Fibroblast of lung (primary cell): ENCODE measurements around the gene CALD1. TPM values are rescaled to one million over a fixed set of nuclear protein-coding genes. Genes with fewer than 3 reads are reported as not detected.

Experiments
- DNase-seq, 2 donors: peaks; one replicate each; pipeline versions ENCODE4 v3.0.0 to v3.0.0-alpha.2; 2010; ENCODE audit warnings: low read depth in 2 of 2
- H2AFZ ChIP-seq: 2 replicates; pipeline ENCODE4 v1.5.1; 2012; ENCODE audit warnings: low read length, control low read depth, inconsistent platforms
- H3K27ac ChIP-seq: 2 replicates; pipeline ENCODE4 v1.5.1; 2011; ENCODE audit warnings: low read length, control low read depth; ENCODE audit not compliant: insufficient read depth
- H3K27me3 ChIP-seq: 2 replicates; pipeline ENCODE4 v1.5.1; 2011; ENCODE audit warnings: mild to moderate bottlenecking, low read length; ENCODE audit not compliant: control insufficient read depth, insufficient read depth
- H3K36me3 ChIP-seq: 2 replicates; pipeline ENCODE4 v1.5.1; 2011; ENCODE audit warnings: low read length; ENCODE audit not compliant: control insufficient read depth, insufficient read depth
- H3K4me1 ChIP-seq: 2 replicates; pipeline ENCODE4 v1.5.1; 2011; ENCODE audit warnings: low read length; ENCODE audit not compliant: control insufficient read depth, insufficient read depth; ENCODE audit errors: extremely low read depth
- H3K4me2 ChIP-seq: 2 replicates; pipeline ENCODE4 v1.5.1; 2011; ENCODE audit warnings: low read length, control low read depth; ENCODE audit not compliant: insufficient read depth; ENCODE audit errors: extremely low read depth
- H3K4me3 ChIP-seq, 4 experiments: fragments of 200-600 bp in 1 of 4; sonication (generic) in 1 of 4; replicated peaks in 1 of 4; 2 replicates each; pipeline ENCODE4 v1.5.1; 2011 to 2016; ENCODE audit warnings: low read length in 4 of 4, low read depth in 3 of 4, mild to moderate bottlenecking in 3 of 4, control low read depth in 2 of 4, inconsistent platforms in 1 of 4, mixed read lengths in 1 of 4; ENCODE audit not compliant: insufficient read depth in 1 of 4; ENCODE audit errors: control extremely low read depth in 1 of 4
- H3K79me2 ChIP-seq: 2 replicates; pipeline ENCODE4 v1.5.1; 2012; ENCODE audit warnings: mild to moderate bottlenecking, low read length, inconsistent platforms; ENCODE audit not compliant: control insufficient read depth, insufficient read depth
- H3K9ac ChIP-seq: 2 replicates; pipeline ENCODE4 v1.5.1; 2011; ENCODE audit warnings: mild to moderate bottlenecking, low read length, control low read depth; ENCODE audit not compliant: insufficient read depth
- H3K9me3 ChIP-seq: 2 replicates; pipeline ENCODE4 v1.5.1; 2012; ENCODE audit warnings: low read depth, low read length; ENCODE audit not compliant: control insufficient read depth, insufficient read depth
- H4K20me1 ChIP-seq: 2 replicates; pipeline ENCODE4 v1.5.1; 2011; ENCODE audit warnings: low read length; ENCODE audit not compliant: control insufficient read depth, insufficient read depth; ENCODE audit errors: extremely low read depth
- EZH2 ChIP-seq: IDR thresholded peaks from 2 replicates; pipeline ENCODE4 v1.5.1; 2012; ENCODE audit warnings: low read length, control low read depth, mild to moderate bottlenecking; ENCODE audit errors: missing control alignments
- polyA plus RNA-seq, 2 donors: library from polyadenylated mRNA; depleted of rRNA in 1 of 2; stranded (reverse) in 1 of 2; unstranded in 1 of 2; fragments of >200 nt; gene quantifications; 2 replicates each; pipeline ENCODE4 v1.2.1, GENCODE V29; 2011 to 2012; ENCODE audit warnings: missing spikeins in 1 of 2
- total RNA-seq: library from RNA; depleted of rRNA; stranded (reverse); fragments of >200 nt; gene quantifications from 2 replicates; pipeline ENCODE4 v1.2.1, GENCODE V29; 2014
- TF ChIP-seq, protein P1 (sequence below), 2 donors: IDR thresholded peaks in 1 of 2; conservative IDR thresholded peaks in 1 of 2; 1 replicate in 1 of 2; 2 replicates in 1 of 2; pipeline ENCODE4 v1.5.1; 2011 to 2012; ENCODE audit warnings: low read length in 2 of 2, control low read depth in 1 of 2, inconsistent platforms in 1 of 2, low read depth in 1 of 2, mild to moderate bottlenecking in 1 of 2

The CALD1 gene
- total and polyA plus RNA-seq, 2 donors (not counting 1 experiment from before 2014, with no cell fraction given) = 343 to 1,187 TPM

DNA sequence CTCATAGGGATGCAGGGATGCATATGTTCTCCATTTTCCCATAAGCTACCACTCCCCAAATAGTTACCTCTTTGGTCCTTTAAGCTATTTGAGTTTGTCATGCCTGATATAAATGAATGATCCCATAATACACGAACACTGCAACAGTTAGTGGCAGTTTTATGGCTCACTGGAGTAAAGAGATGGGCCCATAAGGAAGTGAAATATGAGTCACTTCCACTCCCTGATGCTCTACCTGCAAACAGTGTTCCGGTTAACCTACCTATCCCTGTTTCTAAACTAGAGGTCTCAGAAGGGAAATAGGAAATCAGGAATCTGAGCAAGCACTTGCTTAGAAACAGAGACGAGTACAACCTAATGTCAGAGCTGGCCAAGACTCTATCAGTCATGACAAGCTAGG, 71.7 kb downstream of the CALD1 start:
- Histone ChIP-seq H3K79me2 (peaks cover 43% of the 10 kb centered on the region), H3K9ac (no peak overlapping the region), H3K27me3 (no peaks in the 10 kb centered on the region), H3K4me3 (no peak overlapping the region), H3K36me3 (no peaks in the 10 kb centered on the region), H3K4me2 (no peak overlapping the region), H2AFZ (no peak overlapping the region), H3K9me3 (no peaks in the 10 kb centered on the region), H3K4me1 (peaks cover 16% of the 10 kb centered on the region), H3K27ac (no peak overlapping the region), H4K20me1 (no peaks in the 10 kb centered on the region)
- no peak for DNase-seq
- TF ChIP-seq EZH2 = no peak
- TF ChIP-seq, protein P1, sequence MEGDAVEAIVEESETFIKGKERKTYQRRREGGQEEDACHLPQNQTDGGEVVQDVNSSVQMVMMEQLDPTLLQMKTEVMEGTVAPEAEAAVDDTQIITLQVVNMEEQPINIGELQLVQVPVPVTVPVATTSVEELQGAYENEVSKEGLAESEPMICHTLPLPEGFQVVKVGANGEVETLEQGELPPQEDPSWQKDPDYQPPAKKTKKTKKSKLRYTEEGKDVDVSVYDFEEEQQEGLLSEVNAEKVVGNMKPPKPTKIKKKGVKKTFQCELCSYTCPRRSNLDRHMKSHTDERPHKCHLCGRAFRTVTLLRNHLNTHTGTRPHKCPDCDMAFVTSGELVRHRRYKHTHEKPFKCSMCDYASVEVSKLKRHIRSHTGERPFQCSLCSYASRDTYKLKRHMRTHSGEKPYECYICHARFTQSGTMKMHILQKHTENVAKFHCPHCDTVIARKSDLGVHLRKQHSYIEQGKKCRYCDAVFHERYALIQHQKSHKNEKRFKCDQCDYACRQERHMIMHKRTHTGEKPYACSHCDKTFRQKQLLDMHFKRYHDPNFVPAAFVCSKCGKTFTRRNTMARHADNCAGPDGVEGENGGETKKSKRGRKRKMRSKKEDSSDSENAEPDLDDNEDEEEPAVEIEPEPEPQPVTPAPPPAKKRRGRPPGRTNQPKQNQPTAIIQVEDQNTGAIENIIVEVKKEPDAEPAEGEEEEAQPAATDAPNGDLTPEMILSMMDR (conservative IDR thresholded peaks at IDR 0.05 in 1 of 2, IDR thresholded peaks at IDR 0.05 in 1 of 2; ENCODE audit: low read depth in 1 of 2, low read length in 2 of 2) = no peak

DNA sequence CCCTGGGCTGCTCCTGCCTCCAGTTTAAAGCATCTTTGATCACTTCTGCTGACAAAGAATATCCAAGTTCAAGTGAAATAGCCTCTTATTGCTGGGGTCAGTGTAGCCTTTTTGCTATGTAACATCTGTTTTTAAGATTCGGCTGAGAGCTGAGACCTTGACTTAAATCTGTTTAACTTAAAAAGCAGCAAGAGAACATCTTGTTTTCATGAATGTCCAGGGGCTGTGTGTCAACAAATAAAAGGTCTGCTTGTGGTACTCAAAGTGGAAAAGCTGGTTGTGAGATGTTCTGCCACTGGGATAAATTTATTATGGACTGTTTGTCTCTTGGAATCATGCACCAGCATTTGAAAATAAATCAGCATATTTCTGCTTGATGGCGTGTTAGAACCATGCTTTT, 73.2 kb downstream of the CALD1 start:
- H3K27ac ChIP-seq = no peak overlapping the region
- no peak overlapping the region for H3K4me2 ChIP-seq
- TF ChIP-seq EZH2 = no peak
- TF ChIP-seq, protein P1 (conservative IDR thresholded peaks at IDR 0.05 in 1 of 2, IDR thresholded peaks at IDR 0.05 in 1 of 2; ENCODE audit: low read depth in 1 of 2, low read length in 2 of 2) = no peak
- no peak overlapping the region for H3K9ac ChIP-seq
- no peaks in the 10 kb centered on the region for H3K27me3 ChIP-seq
- DNase-seq = peak in 1 of 2 donors; percentile 46
- no peaks in the 10 kb centered on the region for H3K36me3 ChIP-seq
- H4K20me1 ChIP-seq = no peaks in the 10 kb centered on the region
- H3K9me3 ChIP-seq = no peaks in the 10 kb centered on the region
- H3K4me3 ChIP-seq = no peak overlapping the region
- peaks cover 20% of the 10 kb centered on the region for H3K4me1 ChIP-seq
- no peak overlapping the region for H2AFZ ChIP-seq
- peaks cover 43% of the 10 kb centered on the region for H3K79me2 ChIP-seq

DNA sequence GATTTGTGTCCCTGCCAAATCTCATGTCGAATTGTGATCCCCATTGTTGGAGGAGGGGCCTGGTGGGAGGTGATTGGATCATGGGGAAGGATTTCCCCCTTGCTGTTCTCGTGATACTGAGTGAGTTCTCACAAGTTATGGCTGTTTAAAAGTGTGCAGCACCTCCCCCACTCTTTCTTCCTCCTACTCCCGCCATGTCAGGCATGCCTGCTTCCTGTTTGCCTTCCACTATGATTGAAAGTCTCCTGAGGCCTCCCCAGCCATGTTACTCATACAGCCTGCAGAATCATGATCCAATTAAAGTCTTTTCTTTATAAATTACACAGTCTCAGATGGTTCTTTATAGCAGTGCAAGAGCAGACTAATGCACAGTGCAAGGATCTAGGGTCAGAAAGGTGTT, 75.4 kb downstream of the CALD1 start:
- Histone ChIP-seq H3K4me1 (peaks cover 20% of the 10 kb centered on the region), H3K4me2 (peak overlapping the region; percentile 66), H3K27ac (peak overlapping the region; percentile 42), H3K36me3 (no peaks in the 10 kb centered on the region), H3K9ac (no peak overlapping the region), H2AFZ (no peak overlapping the region), H4K20me1 (no peaks in the 10 kb centered on the region), H3K4me3 (no peak overlapping the region), H3K27me3 (no peaks in the 10 kb centered on the region), H3K79me2 (peaks cover 54% of the 10 kb centered on the region), H3K9me3 (no peaks in the 10 kb centered on the region)
- TF ChIP-seq EZH2 = no peak
- TF ChIP-seq, protein P1 (conservative IDR thresholded peaks at IDR 0.05 in 1 of 2, IDR thresholded peaks at IDR 0.05 in 1 of 2; ENCODE audit: low read depth in 1 of 2, low read length in 2 of 2) = no peak
- DNase-seq = peak in 1 of 2 donors; percentile 55
